OCI-LY3 (cell line): ENCODE data around the gene STARD3NL.

Experiments used
- CTCF ChIP-seq: fragments of 200-600, 300-600 bp; sonication (generic); IDR thresholded peaks from 2 replicates; pipeline ENCODE4 v1.5.1; 2014; ENCODE audit warnings: antibody characterized with exemption, low read length, low read depth
- EZH2phosphoT487 ChIP-seq: fragments of 200-600 bp; shearing (Covaris generic); IDR thresholded peaks from 2 replicates; pipeline ENCODE4 v1.6.1; 2018; ENCODE audit warnings: antibody characterized with exemption, mixed run types, low read depth

GRCh38 chr7:38211486-38211885 is 33.4 kb downstream of the STARD3NL start:
- TF ChIP-seq CTCF (no peak), EZH2phosphoT487 (no peak)
